ACHN (cell line): ENCODE data around the gene EFNA5.

Source experiments
- DNase-seq: peaks from one replicate; pipeline ENCODE4 v3.0.0-alpha.2; 2015
- in situ Hi-C: cut with HindIII; loops from 2 replicates; pipeline ENCODE4 v1.10.0; 2017; ENCODE audit warnings: low sequenced_read_pairs, low pct_ligation_motif_present, low pct_unique_long_range_greater_than_20kb

Gene EFNA5

DNA sequence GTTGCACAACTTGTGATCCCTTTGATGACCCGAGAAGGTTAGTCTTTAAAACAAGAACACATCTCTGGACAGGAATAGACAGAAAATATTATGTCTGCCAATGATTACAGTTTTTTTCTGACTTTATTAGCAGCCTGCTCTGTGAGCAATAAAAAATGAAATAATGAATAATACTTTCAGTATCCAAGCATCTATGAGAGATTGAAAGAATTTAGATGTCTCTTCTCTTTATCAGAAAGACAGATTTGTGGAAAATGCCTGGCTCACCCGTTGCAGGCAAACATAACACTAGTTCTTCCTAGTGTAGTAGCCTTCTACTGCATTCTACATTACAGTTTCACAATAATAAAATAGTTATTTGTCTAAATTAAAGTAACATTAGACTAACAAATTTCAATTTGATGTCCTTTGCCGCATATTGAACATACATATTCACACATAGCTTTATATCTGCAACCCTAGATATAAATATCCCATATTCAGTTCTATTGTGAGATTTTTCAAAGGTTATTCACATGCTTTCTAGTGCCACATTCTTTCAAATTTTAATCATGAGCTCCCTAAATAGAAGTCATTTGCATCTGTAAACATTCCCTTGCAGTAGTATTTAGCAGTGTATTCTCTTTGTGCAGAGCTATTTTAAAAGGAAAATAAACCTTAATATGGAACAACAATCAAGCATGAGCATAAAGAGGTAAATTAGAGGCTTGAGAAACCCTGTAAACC lies 267.3 kb downstream of the EFNA5 start:
- DNase-seq, result no peak

DNA sequence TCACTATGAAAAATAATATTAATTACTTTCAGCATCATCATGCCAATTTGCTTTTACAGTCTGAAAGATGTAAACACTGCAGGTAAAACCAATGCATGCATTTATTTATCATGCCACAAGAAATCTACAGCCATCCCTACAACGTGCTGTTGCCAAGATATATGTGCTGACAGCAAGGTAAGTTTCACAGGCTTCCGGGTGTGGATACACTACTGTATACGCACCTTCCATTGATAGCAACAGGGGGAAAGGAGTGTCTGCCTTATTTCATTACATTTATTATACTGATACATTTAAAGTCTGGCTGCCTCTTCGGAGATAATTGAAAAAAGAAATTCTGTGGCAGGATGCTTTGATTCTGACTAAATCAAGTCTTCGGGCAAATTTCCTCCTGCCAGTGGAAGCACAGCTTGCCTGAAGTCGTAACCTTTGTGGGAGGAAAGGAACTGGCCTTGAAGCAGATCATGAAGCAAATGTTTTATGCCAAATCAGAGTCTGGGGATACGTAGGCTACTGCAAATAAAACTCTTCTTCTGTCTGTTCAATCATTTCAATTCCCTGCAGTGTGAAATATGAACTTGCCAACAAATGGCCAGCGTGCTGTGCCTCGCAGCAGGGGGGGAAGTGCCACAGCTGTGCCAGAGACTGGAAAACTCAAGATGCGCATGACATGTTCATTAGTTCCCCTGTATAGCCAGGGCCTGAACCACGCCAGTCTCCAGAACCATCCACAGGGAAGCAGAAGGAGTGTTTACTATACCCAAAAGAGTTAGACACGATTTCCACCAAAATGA lies 268.1 kb downstream of the EFNA5 start:
- in situ Hi-C loops, result no loop called here
- DNase-seq, result no peak

More for the DNA sequence above, 267.3 kb downstream of the EFNA5 start:
- in situ Hi-C loops, result no loop called here

DNA sequence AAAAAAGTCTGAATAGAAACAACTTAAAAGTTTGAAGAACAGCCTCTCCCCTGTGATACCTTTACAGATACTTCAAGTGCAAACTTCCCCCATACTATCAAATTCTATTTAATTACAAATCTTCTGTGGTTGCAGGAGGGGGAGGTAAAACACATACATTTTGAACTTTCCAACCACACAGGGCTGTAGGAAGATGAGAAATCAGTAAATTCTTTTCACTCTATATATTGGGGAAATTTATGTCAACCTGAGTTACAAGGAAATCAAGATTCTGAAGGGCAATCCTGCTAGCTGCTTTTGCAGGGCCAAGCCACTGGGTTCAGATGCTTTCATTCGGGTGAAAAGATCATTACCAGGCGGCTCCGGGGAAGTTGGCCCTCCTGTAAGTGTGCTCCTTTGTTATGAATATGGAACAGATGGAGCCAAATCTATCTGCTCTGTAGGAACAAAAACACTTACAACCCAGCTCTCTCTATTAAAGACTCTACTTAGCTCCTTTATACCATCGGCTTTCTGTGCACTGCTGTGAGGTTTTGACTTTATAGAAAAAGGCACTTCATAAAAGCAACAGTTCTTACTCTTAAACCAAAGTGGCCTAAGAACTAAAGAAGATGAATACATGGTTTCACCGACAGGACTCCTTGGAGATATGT lies 269.1 kb downstream of the EFNA5 start:
- no peak for DNase-seq
- in situ Hi-C loops, result no loop called here

DNA sequence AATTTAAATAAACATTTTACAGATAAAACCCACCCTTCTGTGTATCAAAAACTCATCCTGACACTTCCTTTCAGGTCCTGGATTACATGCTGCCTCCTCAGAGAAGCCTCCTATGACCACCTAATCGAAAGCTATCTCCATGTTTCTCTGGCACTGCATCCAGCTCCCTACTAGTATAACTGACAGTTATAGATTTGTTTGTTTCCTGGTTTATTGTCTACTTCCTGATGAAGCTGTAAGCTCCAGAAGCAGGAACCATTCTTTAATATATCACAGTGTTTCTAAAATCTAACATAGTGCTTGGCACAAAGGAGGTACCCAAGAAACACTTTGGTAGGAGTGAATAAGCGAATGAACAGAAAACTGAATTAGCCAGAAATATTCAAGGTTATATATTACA lies 270.4 kb downstream of the EFNA5 start:
- no peak for DNase-seq
- in situ Hi-C loops, result no loop called here

DNA sequence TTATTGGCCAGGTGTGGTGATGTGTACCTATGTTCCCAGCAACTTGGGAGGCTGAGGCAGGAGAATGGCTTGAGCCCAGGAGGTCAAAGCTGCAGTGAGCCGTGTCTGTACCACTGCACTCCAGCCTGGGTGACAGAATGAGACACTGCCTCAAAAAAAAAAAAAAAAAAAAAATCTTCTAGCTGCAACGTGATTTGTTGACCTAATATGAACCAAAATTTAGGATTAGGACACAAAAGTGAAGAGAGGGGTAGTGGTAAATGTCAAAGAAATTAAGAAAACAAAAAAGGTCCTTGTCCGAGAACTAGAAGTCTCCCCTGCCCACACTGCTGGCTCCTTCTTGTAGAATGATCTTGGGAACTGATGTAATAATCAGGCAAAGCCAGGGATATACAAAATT lies 272.0 kb downstream of the EFNA5 start:
- in situ Hi-C loops, result no loop called here
- DNase-seq, result no peak

DNA sequence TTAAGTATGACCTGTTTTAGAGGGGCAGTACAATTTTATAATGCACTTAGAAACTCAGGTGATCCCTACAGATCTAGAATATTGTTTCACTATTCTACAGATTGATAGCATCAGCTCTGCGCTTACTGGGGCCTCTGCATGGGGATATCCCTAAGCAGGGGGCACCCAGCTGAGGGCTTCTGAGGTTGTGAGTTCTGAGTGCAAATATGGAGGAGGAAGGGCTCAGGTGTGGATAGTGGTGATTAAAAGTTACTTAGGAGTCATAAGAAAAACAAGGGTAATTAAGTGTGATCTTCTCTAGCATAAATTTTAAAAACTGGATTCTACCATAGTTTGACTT lies 274.4 kb downstream of the EFNA5 start:
- DNase-seq, result no peak
- in situ Hi-C loops, result no loop called here

DNA sequence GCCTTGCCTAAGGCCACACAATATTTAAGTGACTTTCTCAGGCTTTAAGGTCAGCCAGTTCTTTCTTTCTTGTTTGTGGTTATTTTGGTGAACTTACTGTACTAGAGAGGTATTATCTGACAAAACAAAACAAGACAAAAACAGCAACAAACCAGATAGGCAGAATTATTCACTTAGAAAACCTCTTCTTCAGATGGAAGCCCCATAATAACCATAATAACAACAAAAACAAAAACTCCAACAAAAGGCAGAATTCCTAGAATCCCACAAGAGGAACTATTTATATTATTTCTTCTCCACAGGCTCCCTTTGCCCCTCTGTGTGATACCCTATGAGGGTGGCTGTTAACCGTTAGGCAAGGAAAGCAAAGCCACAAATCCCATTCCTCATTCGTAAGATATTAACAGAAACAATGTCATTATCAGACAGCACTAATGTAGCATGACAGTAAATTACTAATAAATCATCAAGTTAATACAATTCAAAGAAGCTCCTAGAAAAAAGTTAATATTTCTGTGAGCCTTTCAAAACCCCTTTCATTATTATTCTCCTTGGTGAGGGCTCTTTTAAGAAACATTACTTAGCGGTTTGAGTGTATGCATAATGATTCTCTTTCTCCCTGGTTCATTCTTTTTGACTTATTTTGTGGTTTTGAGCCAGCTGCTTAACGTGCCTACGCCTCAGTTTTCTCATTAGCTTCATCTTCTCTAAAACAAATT lies 274.9 kb downstream of the EFNA5 start:
- DNase-seq, result no peak
- in situ Hi-C loops, result no loop called here

DNA sequence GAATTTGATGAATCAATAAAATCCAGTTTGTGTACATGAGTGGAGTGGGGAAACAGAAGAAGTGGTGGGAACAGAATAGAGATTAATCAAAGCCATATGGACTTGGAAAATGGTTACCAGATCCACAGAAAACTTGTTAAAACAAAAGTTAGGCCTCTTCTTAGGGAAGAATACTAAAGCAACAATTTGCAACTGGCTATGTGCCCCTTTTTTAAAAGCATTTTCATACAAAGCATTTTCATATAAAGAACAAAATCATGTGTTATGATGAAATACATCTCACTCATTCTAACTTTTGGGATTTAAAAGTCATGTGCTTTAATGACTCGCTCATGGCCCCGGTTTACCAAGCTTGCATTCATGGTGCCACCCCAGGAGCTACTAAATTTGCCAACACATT lies 276.9 kb downstream of the EFNA5 start:
- in situ Hi-C loops, result no loop called here
- no peak for DNase-seq

- in situ Hi-C loops, result no loop called here
- no peak for DNase-seq
Observed at GRCh38 chr5:107391787-107392186, 278.9 kb downstream of the EFNA5 start.

- in situ Hi-C loops, result no loop called here
- DNase-seq, result no peak
Observed at GRCh38 chr5:107389775-107390148, 281.0 kb downstream of the EFNA5 start.

DNA sequence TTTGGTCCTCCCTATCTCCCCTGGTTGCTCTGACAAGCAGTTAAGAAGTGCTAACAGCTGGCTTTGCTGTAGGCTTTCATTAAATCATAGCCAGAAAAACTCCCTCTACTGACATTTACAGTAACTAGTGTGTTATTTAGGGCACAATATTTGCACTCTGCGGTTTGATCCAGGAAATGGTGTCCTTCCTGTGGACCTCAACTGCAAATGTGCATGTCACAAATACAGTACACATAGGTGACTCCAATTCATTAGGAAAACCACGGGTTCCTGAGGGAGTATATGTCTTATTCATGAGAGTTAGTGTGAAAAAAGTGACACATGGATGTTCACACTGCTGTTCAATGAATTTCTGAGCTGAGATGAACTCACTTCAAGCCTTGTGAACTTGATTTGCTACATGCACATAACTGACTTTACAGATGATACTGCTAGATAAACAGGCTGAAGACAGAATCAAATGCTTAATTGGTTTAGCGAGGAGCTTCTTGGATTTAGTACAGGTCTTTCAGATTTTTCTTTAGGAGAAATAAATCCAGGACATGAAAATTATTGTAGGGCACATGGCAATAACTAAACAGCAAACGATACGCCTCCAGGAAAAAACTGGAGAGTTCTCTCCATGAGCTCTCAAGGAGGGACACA lies 281.5 kb downstream of the EFNA5 start:
- in situ Hi-C loops, result no loop called here
- DNase-seq, result peak; percentile 8

DNA sequence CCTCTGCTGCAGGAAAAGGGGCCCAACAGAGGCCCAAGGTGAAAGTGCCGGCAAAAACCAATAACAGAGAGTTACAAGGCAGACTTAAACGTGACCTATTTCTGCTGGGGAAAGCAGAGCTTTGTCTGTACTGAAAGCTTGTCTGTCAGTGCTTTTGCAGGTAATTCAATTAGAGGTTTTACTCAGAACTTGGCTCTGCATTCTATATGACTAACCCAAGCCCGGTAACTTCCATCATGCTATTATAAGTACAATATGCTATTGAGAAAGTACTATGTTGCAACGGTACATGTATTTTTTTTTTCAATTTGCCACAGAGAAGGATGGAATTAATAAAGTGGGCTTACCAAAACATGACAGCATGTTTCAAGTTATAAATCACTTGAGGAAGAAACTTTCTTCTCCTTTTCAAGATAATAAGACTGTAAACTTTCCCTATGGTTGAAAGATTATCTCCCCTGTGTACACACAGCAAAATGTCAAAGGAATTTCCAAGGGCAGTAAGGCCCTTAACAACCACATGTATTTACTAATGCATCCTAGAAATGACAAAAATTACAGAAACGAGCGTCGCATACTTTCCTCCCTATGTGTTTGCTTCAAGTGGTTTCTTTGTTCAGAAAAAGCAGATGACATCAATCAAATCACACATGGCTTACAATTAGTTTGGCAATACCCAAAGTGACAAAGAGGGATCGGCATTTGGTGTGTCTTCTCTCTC lies 282.4 kb downstream of the EFNA5 start:
- in situ Hi-C loops, result no loop called here
- no peak for DNase-seq

GRCh38 chr5:107387526-107388140 lies 283.1 kb downstream of the EFNA5 start:
- in situ Hi-C loops, result no loop called here
- DNase-seq, result no peak

- no peak for DNase-seq
- in situ Hi-C loops, result no loop called here
Observed at GRCh38 chr5:107385708-107386107, 285.0 kb downstream of the EFNA5 start.

DNA sequence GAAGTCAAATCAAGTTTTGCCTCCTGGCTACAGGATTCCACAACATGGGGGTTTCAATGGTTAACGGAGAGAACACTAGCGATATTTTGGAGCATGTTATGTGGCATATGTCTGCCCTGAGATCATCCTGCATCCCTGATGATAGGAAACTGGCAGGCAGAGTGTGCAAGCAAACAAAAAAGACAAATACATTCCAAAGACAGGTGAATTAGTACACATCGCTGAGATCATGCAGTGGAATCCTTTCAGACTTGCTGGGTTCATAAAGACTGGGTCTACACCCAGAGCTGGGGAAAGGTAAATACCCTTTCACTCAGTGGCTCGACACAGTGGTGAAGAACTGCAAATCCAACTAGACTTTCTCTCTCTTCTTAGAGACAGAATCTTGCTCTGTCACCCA lies 286.5 kb downstream of the EFNA5 start:
- DNase-seq, result no peak

DNA sequence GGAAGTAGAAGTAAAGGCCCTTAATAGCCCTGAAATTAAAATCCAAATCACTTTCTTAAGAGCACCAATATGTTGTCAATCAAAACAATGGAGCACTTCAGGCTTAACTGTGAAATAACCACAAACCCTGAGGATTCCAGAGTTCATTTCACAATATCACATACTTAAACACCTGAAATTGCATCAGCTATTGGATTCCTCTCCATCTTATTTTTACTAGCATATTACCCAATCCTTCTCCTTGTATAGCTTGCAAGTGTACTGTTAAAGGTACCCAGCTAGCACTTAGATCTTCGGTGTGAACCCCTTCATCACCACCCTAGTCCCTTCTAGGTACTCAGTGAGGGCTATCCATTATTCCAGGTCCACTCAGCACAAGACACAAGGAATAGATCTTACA lies 287.3 kb downstream of the EFNA5 start:
- in situ Hi-C loops, result no loop called here

More for the DNA sequence above, 286.5 kb downstream of the EFNA5 start:
- in situ Hi-C loops, result no loop called here

GRCh38 chr5:107381189-107381856 lies 289.4 kb downstream of the EFNA5 start:
- in situ Hi-C loops, result no loop called here
- DNase-seq, result peak; percentile 87

More for the DNA sequence above, 287.3 kb downstream of the EFNA5 start:
- DNase-seq, result no peak
